ENCODE results near the gene ADIPOQ. TPM values are rescaled to one million over a fixed set of nuclear protein-coding genes. Genes with fewer than 3 reads are reported as not detected.

Gene ADIPOQ
- total and polyA plus RNA-seq, 2 of the 13 experiments (the other 11 are each of a cell fraction or from before 2014, with no cell fraction given) = not detected

DNA sequence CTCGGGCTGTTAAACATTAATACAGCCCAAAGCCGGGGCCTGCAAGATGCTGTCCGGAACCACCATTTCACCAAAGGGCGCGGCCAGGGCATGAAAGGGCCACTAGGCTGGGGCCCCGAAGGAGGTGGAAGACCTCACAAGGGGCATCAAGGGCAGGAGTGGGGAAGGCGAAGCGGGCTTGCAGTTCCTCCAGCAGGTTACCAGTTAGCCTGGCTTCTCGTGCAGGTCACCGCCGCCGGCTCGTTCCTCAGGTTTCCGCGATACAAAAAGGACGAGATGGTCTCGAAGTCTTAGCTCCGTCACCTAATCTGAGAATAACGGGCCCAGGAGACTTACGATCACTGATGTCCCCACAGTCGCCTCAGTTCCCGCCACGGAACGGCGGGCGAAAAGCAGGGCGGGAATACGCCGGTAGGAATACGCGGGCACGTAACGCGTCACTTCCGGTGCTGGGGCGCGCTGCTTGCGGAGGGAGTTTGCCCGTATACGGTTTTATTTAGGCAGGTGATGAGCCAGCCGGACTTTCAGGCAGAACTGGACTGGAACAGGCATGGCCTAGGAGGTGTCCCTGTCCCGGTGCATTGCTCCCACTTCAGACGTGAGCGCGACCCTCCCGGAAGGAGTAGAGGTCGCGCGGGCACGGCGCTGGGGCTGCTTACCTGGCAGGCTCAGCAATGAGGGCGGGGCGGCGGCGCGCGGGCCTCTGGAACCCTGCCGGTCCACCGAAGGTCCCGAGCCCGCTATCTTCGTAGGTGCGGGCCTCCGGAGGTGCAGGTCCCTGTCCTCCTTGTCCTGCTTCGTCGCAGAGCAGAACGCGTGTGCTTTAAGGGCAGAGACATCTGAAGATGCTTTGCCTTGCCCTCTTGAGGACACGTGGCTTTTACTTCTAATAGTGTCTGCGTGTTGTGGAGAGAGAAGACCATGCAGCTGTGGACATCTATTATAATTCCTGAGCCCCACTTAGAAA, 36.1 kb upstream of the ADIPOQ start, which contains the start of gene RFC4 (continued):
- TF ChIP-seq, protein P1, sequence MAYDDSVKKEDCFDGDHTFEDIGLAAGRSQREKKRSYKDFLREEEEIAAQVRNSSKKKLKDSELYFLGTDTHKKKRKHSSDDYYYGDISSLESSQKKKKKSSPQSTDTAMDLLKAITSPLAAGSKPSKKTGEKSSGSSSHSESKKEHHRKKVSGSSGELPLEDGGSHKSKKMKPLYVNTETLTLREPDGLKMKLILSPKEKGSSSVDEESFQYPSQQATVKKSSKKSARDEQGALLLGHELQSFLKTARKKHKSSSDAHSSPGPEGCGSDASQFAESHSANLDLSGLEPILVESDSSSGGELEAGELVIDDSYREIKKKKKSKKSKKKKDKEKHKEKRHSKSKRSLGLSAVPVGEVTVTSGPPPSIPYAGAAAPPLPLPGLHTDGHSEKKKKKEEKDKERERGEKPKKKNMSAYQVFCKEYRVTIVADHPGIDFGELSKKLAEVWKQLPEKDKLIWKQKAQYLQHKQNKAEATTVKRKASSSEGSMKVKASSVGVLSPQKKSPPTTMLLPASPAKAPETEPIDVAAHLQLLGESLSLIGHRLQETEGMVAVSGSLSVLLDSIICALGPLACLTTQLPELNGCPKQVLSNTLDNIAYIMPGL (CRISPR knock-in tag; IDR thresholded peaks at IDR 0.05; ENCODE audit: borderline replicate concordance in 1 of 2, low read depth in 1 of 2) = peak; percentile 75 to 83; a peak in 3 of 4 replicates
- TF ChIP-seq AHR (CRISPR knock-in tag; IDR thresholded peaks at IDR 0.05) (peak; percentile 39; the same call in 1 of the 2 replicates), HIC2 (CRISPR knock-in tag; IDR thresholded peaks at IDR 0.05; ENCODE audit: low read depth) (no peak; the same call in 1 of the 2 replicates), ZFP82 (CRISPR knock-in tag; IDR thresholded peaks at IDR 0.05; ENCODE audit: borderline replicate concordance) (no peak), ZZZ3 (CRISPR knock-in tag; IDR thresholded peaks at IDR 0.05; ENCODE audit: borderline replicate concordance) (peak; percentile 90; the same call in 1 of the 2 replicates), ZNF331 (CRISPR knock-in tag; IDR thresholded peaks at IDR 0.05) (0 out of 2 replicates have a peak, but pooled peaks have one; percentile 65), ZNF850 (CRISPR knock-in tag; conservative IDR thresholded peaks at IDR 0.05) (no peak), TEAD3 (CRISPR knock-in tag; optimal IDR thresholded peaks at IDR 0.05; ENCODE audit: borderline replicate concordance) (peak; percentile 41), ZNF713 (CRISPR knock-in tag; IDR thresholded peaks at IDR 0.05) (0 out of 2 replicates have a peak, but pooled peaks have one; percentile 60), ZNF781 (CRISPR knock-in tag; IDR thresholded peaks at IDR 0.05; ENCODE audit: borderline replicate concordance, not compliant biosample characterization) (peak; percentile 93), NFE2 (CRISPR knock-in tag; IDR thresholded peaks at IDR 0.05) (no peak), BRCA1 (CRISPR knock-in tag; IDR thresholded peaks at IDR 0.05) (no peak; the same call in 1 of the 2 replicates), ZNF383 (CRISPR knock-in tag; IDR thresholded peaks at IDR 0.05; ENCODE audit: borderline replicate concordance) (no peak), ZNF619 (CRISPR knock-in tag; IDR thresholded peaks at IDR 0.05) (peak; percentile 83), MIER3 (CRISPR knock-in tag; IDR thresholded peaks at IDR 0.05; ENCODE audit: borderline replicate concordance) (no peak; the same call in 1 of the 2 replicates), EED (CRISPR knock-in tag; IDR thresholded peaks at IDR 0.05) (peak; percentile 93), ZFP36L2 (CRISPR knock-in tag; IDR thresholded peaks at IDR 0.05) (no peak), JDP2 (CRISPR knock-in tag; IDR thresholded peaks at IDR 0.05; ENCODE audit: borderline replicate concordance) (no peak), ZBTB20 (CRISPR knock-in tag; IDR thresholded peaks at IDR 0.05; ENCODE audit: borderline replicate concordance, low read depth) (peak; percentile 84), PITX1 (CRISPR knock-in tag; IDR thresholded peaks at IDR 0.05) (peak; percentile 34; the same call in 1 of the 2 replicates), HIVEP1 (CRISPR knock-in tag; IDR thresholded peaks at IDR 0.05) (peak; percentile 76), FOXM1 (CRISPR knock-in tag; IDR thresholded peaks at IDR 0.05) (no peak)
- TF ChIP-seq, protein P2, sequence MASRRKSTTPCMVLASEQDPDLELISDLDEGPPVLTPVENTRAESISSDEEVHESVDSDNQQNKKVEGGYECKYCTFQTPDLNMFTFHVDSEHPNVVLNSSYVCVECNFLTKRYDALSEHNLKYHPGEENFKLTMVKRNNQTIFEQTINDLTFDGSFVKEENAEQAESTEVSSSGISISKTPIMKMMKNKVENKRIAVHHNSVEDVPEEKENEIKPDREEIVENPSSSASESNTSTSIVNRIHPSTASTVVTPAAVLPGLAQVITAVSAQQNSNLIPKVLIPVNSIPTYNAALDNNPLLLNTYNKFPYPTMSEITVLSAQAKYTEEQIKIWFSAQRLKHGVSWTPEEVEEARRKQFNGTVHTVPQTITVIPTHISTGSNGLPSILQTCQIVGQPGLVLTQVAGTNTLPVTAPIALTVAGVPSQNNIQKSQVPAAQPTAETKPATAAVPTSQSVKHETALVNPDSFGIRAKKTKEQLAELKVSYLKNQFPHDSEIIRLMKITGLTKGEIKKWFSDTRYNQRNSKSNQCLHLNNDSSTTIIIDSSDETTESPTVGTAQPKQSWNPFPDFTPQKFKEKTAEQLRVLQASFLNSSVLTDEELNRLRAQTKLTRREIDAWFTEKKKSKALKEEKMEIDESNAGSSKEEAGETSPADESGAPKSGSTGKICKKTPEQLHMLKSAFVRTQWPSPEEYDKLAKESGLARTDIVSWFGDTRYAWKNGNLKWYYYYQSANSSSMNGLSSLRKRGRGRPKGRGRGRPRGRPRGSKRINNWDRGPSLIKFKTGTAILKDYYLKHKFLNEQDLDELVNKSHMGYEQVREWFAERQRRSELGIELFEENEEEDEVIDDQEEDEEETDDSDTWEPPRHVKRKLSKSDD (CRISPR knock-in tag; IDR thresholded peaks at IDR 0.05; ENCODE audit: low read depth) = peak; percentile 84
